Peyer's patch (tissue), 4 donors: ENCODE measurements around the gene CCDC186. TPM values are rescaled to one million over a fixed set of nuclear protein-coding genes. Genes with fewer than 3 reads are reported as not detected.

Experiments
- DNase-seq, 3 donors: peaks; one replicate each; pipeline ENCODE4 v3.0.0-alpha.2; 2017 to 2019
- H3K27ac ChIP-seq, 4 donors: fragments of 200-600 bp; sonication (generic); one replicate each; pipeline ENCODE4 v1.5.1; 2016 to 2019
- H3K27me3 ChIP-seq, 2 donors: fragments of 200-600 bp; sonication (generic); one replicate each; pipeline ENCODE4 v1.5.1; 2019
- H3K36me3 ChIP-seq, 3 donors: fragments of 200-600 bp; sonication (generic); one replicate each; pipeline ENCODE4 v1.5.1; 2016 to 2019
- H3K4me1 ChIP-seq, 4 donors: fragments of 200-600 bp; sonication (generic); one replicate each; pipeline ENCODE4 v1.5.1; 2016 to 2019
- H3K4me3 ChIP-seq, 4 donors: fragments of 200-600 bp; sonication (generic); 1 replicate in 3 of 4; 2 replicates in 1 of 4; pipeline ENCODE4 v1.5.1; 2016 to 2019; ENCODE audit warnings: mild to moderate bottlenecking in 1 of 4
- H3K9me3 ChIP-seq, 4 donors: fragments of 200-600 bp; sonication (generic); one replicate each; pipeline ENCODE4 v1.5.1; 2016 to 2019; ENCODE audit warnings: mild to moderate bottlenecking in 1 of 4
- CTCF ChIP-seq, 6 experiments: fragments of 450-650 bp in 4 of 6; fragments of 200-600 bp in 2 of 6; sonication (generic) in 1 of 6; IDR thresholded peaks; one replicate each; pipeline ENCODE4 v1.5.1; 2017 to 2019; ENCODE audit warnings: antibody characterized with exemption in 6 of 6, mild to moderate bottlenecking in 3 of 6, moderate library complexity in 1 of 6
- POLR2A ChIP-seq, 2 donors: fragments of 450-650 bp; IDR thresholded peaks; one replicate each; pipeline ENCODE4 v1.5.1; 2017; ENCODE audit warnings: antibody characterized with exemption in 2 of 2, mild to moderate bottlenecking in 2 of 2, moderate library complexity in 2 of 2
- total RNA-seq, 4 donors: library from RNA; depleted of rRNA; stranded (reverse); fragments of >200 nt; gene quantifications; one replicate each; pipeline ENCODE4 v1.1.0, GENCODE V29; 2016

CCDC186 gene
- total RNA-seq, 4 donors from 2014 or later = 30.5 to 68.0 (median 50.9) TPM

- peak overlapping the region; percentile 63 to 98 (median 90) for H3K4me3 ChIP-seq
- no peak for DNase-seq
- peaks cover 0 to 11% (median 0%) of the 10 kb centered on the region in 3 donors for H3K36me3 ChIP-seq
- TF ChIP-seq CTCF (IDR thresholded peaks at IDR 0.05) (no peak), POLR2A (IDR thresholded peaks at IDR 0.05) (no peak)
- no peaks in the 10 kb centered on the region for H3K27me3 ChIP-seq
- H3K27ac ChIP-seq = peak overlapping the region; percentile 86 to 98 (median 93)
- peaks cover 0 to 19% (median 2%) of the 10 kb centered on the region in 4 donors for H3K4me1 ChIP-seq
- H3K9me3 ChIP-seq = peaks cover 0 to 7% (median 0%) of the 10 kb centered on the region in 4 donors
Observed at GRCh38 chr10:114173603-114173920, 441 bp downstream of the CCDC186 start.

GRCh38 chr10:114172776-114173602, 1.0 kb downstream of the CCDC186 start:
- peaks cover 0 to 11% (median 0%) of the 10 kb centered on the region in 3 donors for H3K36me3 ChIP-seq
- H3K9me3 ChIP-seq = peaks cover 0 to 8% (median 0%) of the 10 kb centered on the region in 4 donors
- no peak for TF ChIP-seq CTCF (IDR thresholded peaks at IDR 0.05)
- TF ChIP-seq POLR2A (IDR thresholded peaks at IDR 0.05) = peak in 1 of 2 donors; percentile 28
- no peaks in the 10 kb centered on the region for H3K27me3 ChIP-seq
- peaks cover 0 to 19% (median 2%) of the 10 kb centered on the region in 4 donors for H3K4me1 ChIP-seq
- DNase-seq = no peak
- H3K27ac ChIP-seq = peak overlapping the region; percentile 86 to 98 (median 93)
- peak overlapping the region; percentile 63 to 98 (median 90) for H3K4me3 ChIP-seq

GRCh38 chr10:114172216-114172615, 1.8 kb downstream of the CCDC186 start:
- DNase-seq = no peak
- TF ChIP-seq CTCF (IDR thresholded peaks at IDR 0.05) = no peak
- no peak for TF ChIP-seq POLR2A (IDR thresholded peaks at IDR 0.05)
- Histone ChIP-seq H3K4me1 (peaks cover 0 to 19% (median 2%) of the 10 kb centered on the region in 4 donors), H3K27me3 (no peaks in the 10 kb centered on the region), H3K27ac (peak overlapping the region in 3 of 4 donors; percentile 91 to 98 (median 95)), H3K9me3 (peaks cover 0 to 8% (median 0%) of the 10 kb centered on the region in 4 donors), H3K4me3 (peak overlapping the region in 2 of 4 donors; percentile 63 to 88), H3K36me3 (peaks cover 0 to 11% (median 0%) of the 10 kb centered on the region in 3 donors)

GRCh38 chr10:114168450-114169009, 5.5 kb downstream of the CCDC186 start:
- Histone ChIP-seq H3K36me3 (peaks cover 0 to 11% (median 0%) of the 10 kb centered on the region in 3 donors), H3K27ac (no peak overlapping the region), H3K9me3 (peaks cover 0 to 8% (median 0%) of the 10 kb centered on the region in 4 donors), H3K4me3 (no peak overlapping the region), H3K4me1 (peaks cover 0 to 19% (median 2%) of the 10 kb centered on the region in 4 donors), H3K27me3 (no peaks in the 10 kb centered on the region)
- TF ChIP-seq CTCF (IDR thresholded peaks at IDR 0.05) (no peak), POLR2A (IDR thresholded peaks at IDR 0.05) (no peak)
- no peak for DNase-seq

- Histone ChIP-seq H3K4me3 (no peak overlapping the region), H3K27ac (no peak overlapping the region), H3K4me1 (peaks cover 0 to 19% (median 2%) of the 10 kb centered on the region in 4 donors), H3K27me3 (no peaks in the 10 kb centered on the region), H3K9me3 (peaks cover 0 to 8% (median 0%) of the 10 kb centered on the region in 4 donors), H3K36me3 (peaks cover 0 to 11% (median 0%) of the 10 kb centered on the region in 3 donors)
- DNase-seq = no peak
- TF ChIP-seq CTCF (IDR thresholded peaks at IDR 0.05) (no peak), POLR2A (IDR thresholded peaks at IDR 0.05) (no peak)
Observed at GRCh38 chr10:114167985-114168384, 6.0 kb downstream of the CCDC186 start.
